HG03159 (cell line): Measurements from ENCODE around the gene XRCC5.

Source experiments
- ATAC-seq: cut with Tn5 transposase; IDR thresholded peaks from one replicate; pipeline ENCODE4 v1.9.1; 2021; ENCODE audit warnings: mild to moderate bottlenecking, moderate library complexity; ENCODE audit not compliant: unreplicated experiment

XRCC5 gene

DNA sequence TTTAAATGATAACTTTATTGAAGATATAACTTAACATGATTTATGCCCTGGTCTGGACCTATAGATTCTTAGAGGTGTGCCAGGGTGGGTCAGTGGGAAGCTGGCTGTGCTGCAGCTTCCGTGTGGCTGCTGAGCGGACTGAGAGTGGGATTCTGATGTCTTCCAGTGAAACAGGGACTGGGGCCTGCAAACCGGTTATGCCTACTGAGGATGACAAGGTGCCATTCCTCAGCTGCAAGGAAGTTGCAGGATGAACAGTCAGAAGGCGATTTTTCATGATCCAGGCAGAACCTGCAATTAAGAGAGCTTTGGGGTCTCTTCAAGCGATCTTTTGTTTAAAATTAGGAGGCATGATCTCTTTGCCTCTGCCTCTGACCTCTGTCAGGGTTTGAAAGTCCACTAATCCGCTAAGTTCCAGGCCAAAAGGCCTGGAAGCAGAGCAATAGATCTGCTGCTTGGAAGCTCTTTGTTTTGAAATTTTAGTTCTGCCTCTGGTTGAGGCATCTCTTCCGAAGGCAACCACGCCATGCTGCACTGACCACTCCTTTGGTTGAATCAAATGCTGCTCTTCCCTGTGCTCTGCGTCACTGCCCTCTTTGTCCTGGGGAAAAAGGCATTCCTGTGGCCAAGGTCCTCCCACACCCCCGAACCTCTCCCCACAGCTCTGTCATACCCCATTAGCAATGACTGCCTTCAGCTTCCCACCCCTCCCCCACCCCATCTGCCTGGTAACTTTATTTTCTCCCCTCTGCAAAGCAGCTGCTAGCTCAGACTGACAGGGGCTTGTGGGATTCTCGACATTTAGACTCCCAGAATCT lies 25.5 kb upstream of the XRCC5 start:
- ATAC-seq = no peak

GRCh38 chr2:216084547-216084946 lies 24.6 kb upstream of the XRCC5 start:
- no peak for ATAC-seq

DNA sequence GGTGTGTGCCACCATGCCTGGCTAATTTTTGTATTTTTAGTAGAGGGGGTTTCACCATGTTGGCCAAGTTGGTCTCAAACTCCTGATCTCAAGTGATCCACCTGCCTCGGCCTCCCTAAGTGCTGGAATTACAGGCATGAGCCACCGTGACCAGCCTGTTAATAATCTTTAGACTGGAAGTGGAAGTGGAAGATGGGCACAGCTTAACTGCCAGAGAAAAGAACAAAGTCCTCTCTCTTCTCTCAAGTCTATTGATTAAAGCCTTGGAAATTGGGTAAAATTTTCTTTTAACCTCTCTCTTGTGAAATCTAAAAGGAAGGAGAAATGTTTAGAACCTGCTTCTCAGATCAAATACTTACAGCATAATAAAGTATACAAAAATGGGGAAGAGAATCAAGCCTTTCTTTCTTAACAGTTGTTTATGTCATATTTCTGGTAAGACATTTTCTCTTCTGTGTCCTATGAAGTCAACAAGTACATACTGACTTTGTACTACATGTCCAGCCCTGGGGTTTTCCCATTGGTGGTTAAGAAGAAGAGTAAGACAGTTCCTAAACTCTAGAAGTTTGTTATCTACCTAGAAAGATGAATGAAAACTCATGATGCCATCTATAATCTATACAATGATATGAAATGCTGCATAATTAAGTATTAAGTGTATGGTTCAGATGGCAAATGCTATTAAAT lies 22.8 kb upstream of the XRCC5 start:
- ATAC-seq = no peak

- peak; percentile 49 for ATAC-seq
Measured at GRCh38 chr2:216090369-216090786, 18.8 kb upstream of the XRCC5 start.

DNA sequence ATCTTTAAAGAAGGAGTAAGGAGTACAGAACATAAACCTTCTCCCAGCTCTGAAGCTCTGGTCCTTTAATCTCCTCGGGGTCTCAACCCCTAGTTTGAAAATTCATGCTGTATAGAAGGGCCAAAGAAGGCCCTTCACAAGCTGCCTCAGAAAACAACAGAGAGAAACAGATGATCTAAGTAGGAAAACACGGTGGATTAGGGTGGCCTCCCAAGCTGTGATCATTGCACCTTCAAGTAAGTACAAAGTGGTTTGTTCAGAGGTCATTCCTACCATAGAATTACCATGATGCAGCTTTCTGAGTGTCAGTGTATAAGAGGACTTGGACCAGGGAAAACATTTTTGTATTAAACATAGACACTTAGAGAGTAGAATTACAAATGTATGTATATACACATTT lies 16.5 kb upstream of the XRCC5 start:
- no peak for ATAC-seq

DNA sequence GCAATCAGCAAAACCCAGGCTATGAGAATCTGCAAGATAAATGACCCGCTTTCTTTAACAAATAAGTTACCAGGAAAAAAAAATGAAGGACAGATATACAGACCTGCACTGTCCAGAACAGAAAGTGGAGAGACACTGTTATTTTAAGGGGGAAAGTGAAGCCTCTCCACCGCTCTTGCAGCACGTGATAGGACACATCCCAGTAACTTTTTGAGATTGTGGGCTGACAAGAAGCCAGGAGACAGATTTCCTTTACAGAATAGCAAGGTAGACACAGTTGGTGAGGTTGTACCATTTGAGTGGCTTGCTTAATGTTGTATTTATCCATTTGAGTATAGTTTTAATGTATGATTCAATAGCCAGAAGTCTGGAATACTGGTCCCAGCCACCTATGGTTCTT lies 14.4 kb upstream of the XRCC5 start:
- no peak for ATAC-seq

- ATAC-seq = no peak
Measured at GRCh38 chr2:216098421-216099334, 10.5 kb upstream of the XRCC5 start.

GRCh38 chr2:216101109-216101508 lies 8.0 kb upstream of the XRCC5 start:
- ATAC-seq = no peak

GRCh38 chr2:216103213-216103612 lies 5.9 kb upstream of the XRCC5 start:
- no peak for ATAC-seq

DNA sequence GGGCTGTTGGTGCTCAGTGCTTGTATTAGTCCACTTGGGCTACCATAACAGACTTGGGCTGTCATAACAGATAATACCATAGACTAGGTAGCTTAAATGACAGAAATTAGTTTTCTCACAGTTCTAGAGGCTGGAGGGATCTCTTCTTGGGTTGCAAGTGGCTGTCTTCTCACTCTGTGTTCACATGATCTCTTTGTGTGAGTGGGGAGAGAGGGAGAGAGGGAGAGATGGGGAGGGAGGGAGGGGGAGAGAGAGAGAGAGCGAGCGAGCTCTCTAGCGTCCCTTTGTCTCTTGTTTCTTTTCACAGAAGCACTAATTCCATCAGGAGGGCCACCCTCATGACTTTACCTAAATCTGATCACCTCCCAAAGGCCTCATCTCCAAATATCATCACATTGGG lies 4.5 kb upstream of the XRCC5 start:
- no peak for ATAC-seq

DNA sequence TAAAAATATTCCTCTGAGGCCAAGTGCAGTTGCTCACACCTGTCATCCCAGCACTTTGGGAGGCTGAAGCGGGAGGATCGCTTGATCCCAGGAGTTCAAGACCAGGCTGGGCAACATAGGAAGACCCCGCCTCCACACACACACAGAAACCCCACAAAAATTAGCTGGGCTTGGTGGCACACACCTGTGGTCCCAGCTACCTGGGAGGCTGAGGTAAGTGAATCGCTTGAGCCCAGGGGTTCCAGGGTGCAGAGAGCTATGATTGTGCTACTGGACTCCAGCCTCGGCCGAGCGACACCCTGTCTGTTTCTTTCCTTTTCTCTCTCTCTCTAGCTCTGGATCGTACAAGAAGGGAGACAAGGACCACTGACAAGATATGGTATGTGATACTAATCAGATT lies 1.8 kb upstream of the XRCC5 start:
- no peak for ATAC-seq

DNA sequence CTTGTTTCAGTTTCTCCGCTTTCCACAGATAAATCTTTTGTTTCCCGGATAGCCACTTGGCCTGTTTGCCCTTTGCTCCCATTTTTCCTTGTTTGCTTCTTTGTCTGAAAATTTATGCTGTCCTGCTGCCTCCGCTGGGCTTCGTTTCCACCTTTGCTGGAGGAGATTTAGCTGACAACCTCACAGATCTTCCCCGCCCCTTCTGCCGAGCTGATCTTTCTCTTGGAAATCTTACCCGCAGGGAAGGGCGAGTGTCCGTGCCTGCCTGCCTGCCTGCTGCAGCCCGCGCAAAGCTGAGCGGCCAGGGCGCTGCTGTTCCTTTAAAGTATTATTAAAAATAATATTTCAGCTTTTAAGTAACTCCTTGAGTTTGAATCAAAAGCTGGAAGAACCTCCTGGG lies 1.4 kb upstream of the XRCC5 start:
- no peak for ATAC-seq

DNA sequence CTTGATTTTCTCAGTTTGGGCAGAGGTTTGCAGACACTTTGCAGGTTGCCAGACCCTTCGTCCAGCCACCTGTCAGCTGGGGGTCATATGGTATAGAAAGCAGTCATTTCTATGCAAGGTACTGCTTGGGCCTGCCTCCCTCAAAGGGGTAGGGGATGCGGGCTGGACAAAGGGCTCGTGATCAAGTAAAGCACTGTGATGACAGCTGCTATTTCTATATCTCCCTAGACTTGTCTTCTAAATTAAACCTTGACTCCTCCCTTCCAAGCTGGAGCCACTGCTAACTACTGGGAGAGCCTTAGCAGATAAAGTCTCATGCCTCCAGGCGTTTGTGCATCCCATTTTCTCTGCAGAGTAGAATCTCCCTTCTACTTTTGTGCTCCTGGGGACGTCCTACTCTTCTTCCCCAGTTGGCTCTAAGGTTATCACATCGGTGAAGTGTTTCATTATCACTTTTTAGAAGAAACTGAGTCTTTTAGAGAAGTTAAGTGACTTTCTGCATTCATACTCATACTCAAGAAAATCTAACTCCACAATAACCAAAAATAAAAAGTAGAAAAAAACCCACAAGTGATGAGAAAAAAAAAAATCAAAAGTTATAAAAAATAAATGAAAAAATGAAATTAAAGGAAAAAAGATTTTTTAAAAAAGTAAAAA lies 710 bp upstream of the XRCC5 start:
- no peak for ATAC-seq

DNA sequence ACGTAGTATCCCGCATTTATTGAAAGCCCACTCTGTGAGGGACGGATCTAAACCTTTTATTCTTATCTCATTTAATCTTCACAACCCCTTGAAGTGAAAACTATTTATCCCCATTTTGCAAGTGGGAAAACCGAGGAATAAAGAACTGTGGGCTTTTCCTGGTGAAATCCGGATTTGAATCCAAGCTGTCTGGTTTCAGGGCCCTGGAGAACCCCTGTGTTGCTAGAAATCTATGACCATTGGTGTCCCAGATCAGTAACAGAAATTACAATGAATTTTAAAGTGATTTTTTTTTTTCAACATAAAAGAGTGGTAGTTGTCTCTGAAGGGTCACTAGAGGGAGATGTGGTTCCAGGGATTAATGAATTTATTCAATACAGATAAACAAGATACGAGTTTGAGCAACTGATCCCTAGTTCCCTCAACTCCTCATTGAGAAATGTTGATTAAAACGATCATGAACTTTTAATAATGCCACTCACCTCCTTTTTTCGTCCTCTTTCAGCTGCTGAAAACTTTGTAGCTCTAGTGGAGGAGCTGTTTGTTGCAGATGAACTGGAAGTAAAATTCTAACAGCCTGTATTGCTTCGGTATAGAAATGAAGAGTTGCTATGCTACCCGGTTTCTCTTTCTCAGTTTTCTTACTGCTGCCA lies 940 bp downstream of the XRCC5 start:
- ATAC-seq = no peak

DNA sequence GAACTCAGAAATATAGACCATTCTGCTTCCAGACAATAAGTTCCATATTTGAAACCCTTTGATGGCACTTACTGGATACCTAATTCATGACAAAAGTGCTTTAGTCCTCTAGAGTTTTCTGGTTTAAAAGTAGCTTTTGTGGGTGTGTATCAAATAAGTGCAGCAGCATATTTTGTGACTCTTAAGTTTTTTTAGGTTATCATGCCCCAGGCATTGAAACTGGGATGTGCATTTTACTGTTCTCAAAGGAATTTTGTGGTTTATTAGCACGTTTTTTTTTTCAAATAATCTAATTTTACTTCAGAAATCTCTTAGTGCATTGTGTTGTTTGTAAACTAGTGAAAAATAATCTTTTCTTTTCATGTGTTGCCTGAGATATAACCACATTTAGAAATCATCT lies 1.5 kb downstream of the XRCC5 start:
- ATAC-seq = no peak

DNA sequence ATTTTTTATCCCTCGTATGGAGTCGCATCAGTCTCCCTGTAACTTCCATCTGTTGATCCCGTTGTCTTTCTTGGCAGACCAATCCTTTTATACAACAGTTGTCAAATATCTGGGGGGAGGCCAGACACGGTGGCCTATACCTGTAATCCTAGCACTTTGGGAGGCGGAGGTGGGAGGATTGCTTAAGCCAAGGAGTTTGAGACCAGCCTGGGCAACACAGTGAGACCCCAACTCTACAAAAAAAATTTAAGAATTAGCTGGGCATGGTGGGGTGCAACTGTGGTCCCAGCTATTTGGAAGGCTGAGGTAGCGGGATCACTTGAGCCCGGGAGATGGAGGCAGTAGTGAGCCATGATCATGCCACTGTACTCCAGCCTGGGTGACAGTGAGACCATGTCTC lies 2.0 kb downstream of the XRCC5 start:
- ATAC-seq = no peak

- no peak for ATAC-seq
Measured at GRCh38 chr2:216112926-216113325, 3.8 kb downstream of the XRCC5 start.

DNA sequence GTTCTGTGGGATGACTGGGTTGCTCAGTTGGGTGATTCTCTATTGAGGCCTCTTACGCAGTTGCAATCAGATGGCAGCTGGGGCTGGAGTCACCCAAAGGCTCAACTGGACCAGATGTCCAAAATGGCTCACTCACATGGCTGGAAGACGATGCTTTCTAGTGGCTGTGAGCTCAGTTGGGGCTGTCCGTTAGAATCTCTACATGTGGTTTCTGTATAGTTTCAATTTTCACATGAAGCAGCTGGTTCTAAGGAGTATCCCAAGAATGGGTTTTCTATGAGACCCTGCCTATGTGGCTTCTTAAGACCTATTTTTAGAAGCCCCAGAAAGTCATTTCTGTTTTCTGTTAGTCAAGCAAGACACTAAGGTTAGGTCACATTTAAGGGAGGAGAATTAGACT lies 4.4 kb downstream of the XRCC5 start:
- ATAC-seq = peak; percentile 66

GRCh38 chr2:216114382-216114713 lies 5.2 kb downstream of the XRCC5 start:
- peak; percentile 1 for ATAC-seq

DNA sequence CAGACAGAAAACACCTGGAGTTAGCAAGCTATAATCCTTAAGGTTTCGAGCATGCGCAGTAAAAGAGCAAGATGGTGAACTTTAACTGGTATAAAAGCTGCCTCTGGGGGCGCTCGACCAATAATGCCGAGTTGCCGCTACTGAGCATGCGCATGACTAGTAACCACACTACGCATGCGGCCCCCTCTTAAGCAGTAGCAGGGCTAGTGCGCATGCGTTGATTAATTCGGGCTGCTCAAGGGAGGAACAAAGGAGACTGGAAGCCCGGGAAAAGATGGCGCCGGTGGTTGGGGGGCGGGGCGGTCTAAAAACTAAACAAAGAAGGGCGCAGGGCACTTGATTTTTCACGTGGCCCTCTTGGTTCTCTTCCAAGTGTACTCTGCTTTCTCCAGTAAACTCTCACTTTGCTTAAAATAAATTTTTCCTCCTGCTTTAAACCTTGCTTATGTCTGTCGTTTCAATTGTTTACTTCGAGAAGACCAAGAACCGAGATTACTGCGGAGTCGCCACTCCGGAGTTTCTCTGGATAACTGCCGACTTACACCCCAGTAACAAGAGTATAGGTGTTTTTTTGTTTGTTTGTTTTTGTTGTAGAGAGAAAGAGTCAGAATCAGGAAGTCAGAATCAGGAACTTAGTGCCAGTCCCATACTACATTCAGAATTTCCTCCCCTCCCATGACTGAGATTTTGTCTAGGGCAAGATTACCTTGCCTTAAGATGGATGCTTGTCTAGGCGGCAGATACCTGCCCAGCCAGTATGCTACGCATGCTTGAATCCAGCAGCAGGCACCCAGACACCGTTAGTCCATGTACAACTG lies 5.8 kb downstream of the XRCC5 start:
- ATAC-seq = peak; percentile 48
